Heart left ventricle (tissue), 11 donors: ENCODE results near the gene MMRN2. TPM values are rescaled to one million over a fixed set of nuclear protein-coding genes. Genes with fewer than 3 reads are reported as not detected.

ENCODE experiments used
- polyA plus RNA-seq, 2 donors: library from polyadenylated mRNA; stranded (reverse); fragments of 200-250 nt; gene quantifications; one replicate each; pipeline ENCODE4 v1.2.3, GENCODE V29; 2013
- total RNA-seq, 9 donors: library from RNA; depleted of rRNA in 2 of 9; stranded (reverse); fragments of >200 nt in 2 of 9; fragmentation: NEBNext Ultra II Directional in 3 of 9; extraction: Animal tissue kit (Norgen Biotek cat#: 25700) in 3 of 9; gene quantifications; one replicate each; pipeline versions ENCODE4 v1.1.0 to v1.2.4, GENCODE V29; 2016 to 2023
- donor health status: ischemic (EF 13 %, LVEDD 7.1; RV severe dilation, severe dysfunction).
- donor health status: healthy with polysubstance abuse.
- donor health status: DM: no; HTN: yes; CAD: no.
- donor health status: DM: no; HTN: no; CAD: no.
- donor health status: ischemic (EF 25% LVEDD 5.7; RV mildly dilated, moderate dysfunction).
- donor health status: healthy.
- donor health status: DM: yes; HTN: yes; CAD: no.
- donor health status: PGD.
- donor health status: nonischemic (EF 23%, LVEDD 6.1; RV moderate dilation, normal function).

MMRN2 gene
- total and polyA plus RNA-seq, 11 donors, result 15.8 to 93.0 (median 32.7) TPM

Other genes starting within 250 kb of the MMRN2 start
- gene BMPR1A, start 201.0 kb downstream of the MMRN2 start, total RNA-seq, result 10 to 100 TPM; 19.9 to 72.0 (median 46.1) TPM
- 10 to 100 TPM in 1 of 2 donors, 1 to 10 TPM in 1; 6.3 to 18.6 TPM for gene BMPR1A, start 201.0 kb downstream of the MMRN2 start, polyA plus RNA-seq
- gene SNCG, start 984 bp upstream of the MMRN2 start, total RNA-seq, result 10 to 100 TPM in 8 of 9 donors, 1 to 10 TPM in 1; 8.2 to 44.7 (median 17.2) TPM
- 10 to 100 TPM; 18.5 to 36.7 TPM for gene SNCG, start 984 bp upstream of the MMRN2 start, polyA plus RNA-seq
- gene ADIRF, start 10.9 kb upstream of the MMRN2 start, total RNA-seq, result 100 to 1,000 TPM in 1 of 9 donors, 10 to 100 TPM in 8; 21.2 to 189 (median 37.9) TPM
- 100 to 1,000 TPM in 1 of 2 donors, 10 to 100 TPM in 1; 86.1 to 123 TPM for gene ADIRF, start 10.9 kb upstream of the MMRN2 start, polyA plus RNA-seq
- gene FAM25A, start 62.7 kb upstream of the MMRN2 start, total RNA-seq, result not detected
- gene FAM25A, start 62.7 kb upstream of the MMRN2 start, polyA plus RNA-seq, result not detected
- 100 to 1,000 TPM in 7 of 9 donors, 10 to 100 TPM in 2; 93.0 to 138 (median 115) TPM for gene GLUD1, start 137.2 kb upstream of the MMRN2 start, total RNA-seq
- 10 to 100 TPM; 42.9 to 88.5 TPM for gene GLUD1, start 137.2 kb upstream of the MMRN2 start, polyA plus RNA-seq
- gene SHLD2, start 137.6 kb upstream of the MMRN2 start, total RNA-seq, result 10 to 100 TPM in 6 of 9 donors, 1 to 10 TPM in 3; 7.1 to 17.7 (median 10.3) TPM
- 10 to 100 TPM in 1 of 2 donors, 1 to 10 TPM in 1; 4.3 to 16.6 TPM for gene SHLD2, start 137.6 kb upstream of the MMRN2 start, polyA plus RNA-seq